ENCODE measurements around the gene PCAT7. TPM values are rescaled to one million over a fixed set of nuclear protein-coding genes. Genes with fewer than 3 reads are reported as not detected.

Gene PCAT7
- total and polyA plus RNA-seq, 2 of the 4 experiments (the other 2 are of a cell fraction) = not detected

- no CpG with 5 or more reads among the region's 1 CpG for WGBS, 2 experiments (ENCODE audit: extremely low coverage in 2 of 2, insufficient read length in 1 of 2)
- no peak overlapping the region for H3K9ac ChIP-seq (ENCODE audit: low read depth, low read length)
- no peak overlapping the region for H2BK20ac ChIP-seq (ENCODE audit: low read depth, low read length)
- ATAC-seq (ENCODE audit: low read depth) (no peak), DNase-seq (no peak)
- no peak overlapping the region for H3K4me2 ChIP-seq (ENCODE audit: low read depth, low read length)
- TF ChIP-seq RFX5 (IDR thresholded peaks at IDR 0.05; ENCODE audit: low read depth, low read length) = no peak
- no peak for TF ChIP-seq CHD1 (IDR thresholded peaks at IDR 0.05; ENCODE audit: low read depth, low read length)
- no peak overlapping the region for H2AFZ ChIP-seq (replicated peaks; ENCODE audit: low read length, poor library complexity)
- BruUV-seq (replicated peaks) = no TSS peak
- dilution Hi-C loops (cut with HindIII; ENCODE audit: low sequenced_read_pairs, unreplicated experiment) = no loop called here
- no peak overlapping the region for H3K23ac ChIP-seq (ENCODE audit: low read depth, low read length)
- no peaks in the 10 kb centered on the region for H3K9me3 ChIP-seq (ENCODE audit: control insufficient read depth, insufficient read depth, low read length)
- no peaks in the 10 kb centered on the region for H3K79me1 ChIP-seq (ENCODE audit: low read depth in 1 of 2, low read length in 2 of 2)
- no peak overlapping the region for H4K91ac ChIP-seq (ENCODE audit: insufficient read depth, low read depth, low read length)
- no peaks in the 10 kb centered on the region for H4K20me1 ChIP-seq (ENCODE audit: insufficient read depth, low read length)
- H3K18ac ChIP-seq (ENCODE audit: low read depth, low read length) = no peak overlapping the region
- POLR2A ChIA-PET (ENCODE audit: unreplicated experiment) = no interaction called here
- no peak overlapping the region for H4K5ac ChIP-seq (ENCODE audit: low read depth, low read length)
- no peak overlapping the region for H3K27ac ChIP-seq (ENCODE audit: insufficient read depth, low read length)
- no peak overlapping the region for H3K56ac ChIP-seq (ENCODE audit: extremely low read depth, insufficient read depth, low read length)
- intact Hi-C loops (cut with micrococcal nuclease) = no loop called here
- H3K9me1 ChIP-seq (ENCODE audit: insufficient read depth, low read length) = no peaks in the 10 kb centered on the region
- H3K36me3 ChIP-seq (ENCODE audit: control insufficient read depth, insufficient read depth, low read length) = no peaks in the 10 kb centered on the region
- no peaks in the 10 kb centered on the region for H3K4me1 ChIP-seq (ENCODE audit: control insufficient read depth, insufficient read depth, low read length)
- no peaks in the 10 kb centered on the region for H3K27me3 ChIP-seq (ENCODE audit: control insufficient read depth, insufficient read depth, low read length)
- no peak overlapping the region for H2BK15ac ChIP-seq (ENCODE audit: low read depth, low read length)
- H3K4ac ChIP-seq (ENCODE audit: low read depth, low read length) = no peak overlapping the region
- H2AK5ac ChIP-seq (ENCODE audit: low read depth, low read length) = no peak overlapping the region
- no peak overlapping the region for H2BK120ac ChIP-seq (ENCODE audit: low read depth, low read length)
- in situ Hi-C loops (cut with MboI; ENCODE audit: low sequenced_read_pairs) = no loop called here
- no peak overlapping the region for H4K8ac ChIP-seq (ENCODE audit: low read depth in 2 of 2, low read length in 2 of 2)
- H3K4me3 ChIP-seq (ENCODE audit: insufficient read depth, low read depth, low read length) = no peak overlapping the region
- no peak overlapping the region for H2AK9ac ChIP-seq (replicated peaks; ENCODE audit: low read depth, low read length, poor library complexity)
- H2BK5ac ChIP-seq (ENCODE audit: low read depth, low read length, poor library complexity, severe bottlenecking) = no peak overlapping the region
- CTCF ChIA-PET = no interaction called here
- H3K14ac ChIP-seq (replicated peaks; ENCODE audit: low read depth, low read length) = no peak overlapping the region
Observed at GRCh38 chr9:94533155-94533554, 21.7 kb upstream of the PCAT7 start.

All from IMR-90 (cell line).